GM12878 (cell line): Measurements from ENCODE around the gene EML5. TPM values are rescaled to one million over a fixed set of nuclear protein-coding genes. Genes with fewer than 3 reads are reported as not detected.

Source experiments
- ATAC-seq: fragments of 200-7000 bp; cut with Tn5 transposase; 3 replicates; pipeline ENCODE4 v1.9.1; 2020; ENCODE audit warnings: mild to moderate bottlenecking, moderate library complexity
- BruUV-seq: library from RNA; stranded (reverse); fragments of 400-500 nt; replicated peaks from 2 replicates; lab custom pipeline; 2021; lab: Mats Ljungman, UMichigan
- CTCF ChIA-PET: fragments of 300-600 bp; sonication (Branson Sonifier 250); formaldehyde crosslinking; extraction: SDS; loops from one replicate; lab custom pipeline; 2021; ENCODE audit warnings: inconsistent platforms; lab: Yijun Ruan, JAX
- POLR2A ChIA-PET: fragments of 350-600 bp; formaldehyde crosslinking; extraction: SDS; loops from one replicate; lab custom pipeline; 2021; ENCODE audit warnings: inconsistent platforms; lab: Charles Lee
- RAD21 ChIA-PET: fragments of 300-600 bp; sonication (Branson Sonifier 250); formaldehyde crosslinking; loops from one replicate; lab custom pipeline; 2023; ENCODE audit warnings: antibody characterized with exemption; ENCODE audit not compliant: unreplicated experiment; lab: Charles Lee
- SMC1A ChIA-PET: fragments of 300-600 bp; sonication (Branson Sonifier 250); formaldehyde crosslinking; loops from one replicate; lab custom pipeline; 2023; ENCODE audit not compliant: unreplicated experiment, uncharacterized antibody; lab: Charles Lee
- DNase-seq: peaks from one replicate; pipeline ENCODE4 v3.0.0-alpha.2; 2011; ENCODE audit warnings: low read depth, low spot score
- FAIRE-seq: peaks from 3 replicates; lab custom pipeline; 2011; peaks lifted over from hg19 to GRCh38; lab: Jason Lieb, UNC
- H2AFZ ChIP-seq: 2 replicates; pipeline ENCODE4 v1.6.0; 2011; ENCODE audit warnings: low read depth, low read length, control low read depth; ENCODE audit not compliant: control insufficient read depth
- H3K27ac ChIP-seq: 2 replicates; pipeline ENCODE4 v1.5.1; 2011; ENCODE audit warnings: control low read depth; ENCODE audit not compliant: control insufficient read depth, insufficient read depth
- H3K27me3 ChIP-seq, 2 experiments: replicated peaks in 1 of 2; 2 replicates each; pipeline versions ENCODE4 v1.6.0 to v1.6.1; 2011; ENCODE audit warnings: low read length in 1 of 2; ENCODE audit not compliant: control insufficient read depth in 2 of 2, insufficient read depth in 2 of 2
- H3K36me3 ChIP-seq, 2 experiments: 2 replicates each; pipeline ENCODE4 v1.5.1; 2011; ENCODE audit warnings: low read length in 1 of 2; ENCODE audit not compliant: control insufficient read depth in 2 of 2, insufficient read depth in 2 of 2
- H3K4me1 ChIP-seq: 2 replicates; pipeline ENCODE4 v1.6.1; 2011; ENCODE audit warnings: mild to moderate bottlenecking, low read length, moderate library complexity, mixed read lengths; ENCODE audit not compliant: control insufficient read depth, insufficient read depth
- H3K4me2 ChIP-seq: 2 replicates; pipeline ENCODE4 v1.6.0; 2011; ENCODE audit warnings: control low read depth; ENCODE audit not compliant: control insufficient read depth, insufficient read depth
- H3K4me3 ChIP-seq: fragments of 200-600 bp; sonication (generic); 2 replicates; pipeline ENCODE4 v1.5.1; 2016
- H3K79me2 ChIP-seq: 2 replicates; pipeline ENCODE4 v1.6.0; 2011; ENCODE audit warnings: low read length; ENCODE audit not compliant: control insufficient read depth, insufficient read depth
- H3K9ac ChIP-seq: 2 replicates; pipeline ENCODE4 v1.8.0; 2011; ENCODE audit warnings: low read length, control low read depth, mixed read lengths; ENCODE audit not compliant: control insufficient read depth, insufficient read depth
- H3K9me3 ChIP-seq: replicated peaks from 3 replicates; pipeline ENCODE4 v1.5.1; 2011; ENCODE audit warnings: mild to moderate bottlenecking, low read length; ENCODE audit not compliant: control insufficient read depth, insufficient read depth
- H4K20me1 ChIP-seq: 2 replicates; pipeline ENCODE4 v1.6.0; 2011; ENCODE audit not compliant: control insufficient read depth, insufficient read depth
- CUX1 ChIP-seq: IDR thresholded peaks from 2 replicates; pipeline ENCODE4 v1.6.1; 2012; ENCODE audit warnings: improper control_type of control experiment, low read depth, low read length; ENCODE audit not compliant: insufficient replicate concordance
- PRDM15 ChIP-seq: fragments of 450-650 bp; formaldehyde crosslinking; IDR thresholded peaks from 2 replicates; pipeline ENCODE4 v1.4.0; 2020; ENCODE audit warnings: mild to moderate bottlenecking, moderate library complexity
- WGBS: methylation state at CpG from one replicate; pipeline ENCODE4 v1.1.6; 2016; ENCODE audit warnings: low lambda C conversion rate; ENCODE audit not compliant: insufficient replicate concordance, insufficient coverage; ENCODE audit errors: missing lambda C conversion rate; 5-methylcytosine and 5-hydroxymethylcytosine counted together
- in situ Hi-C: fragments of 300-500 bp; cut with MboI; formaldehyde crosslinking; loops from 9 replicates; pipeline ENCODE4 v1.14.3; 2018; ENCODE audit warnings: mixed read lengths
- intact Hi-C: fragments of 100-400 bp; cut with micrococcal nuclease; formaldehyde crosslinking; loops from one replicate; pipeline ENCODE4 v1.14.2; 2022; ENCODE audit not compliant: unreplicated experiment
- polyA plus RNA-seq, 11 experiments: library from polyadenylated mRNA; depleted of rRNA in 4 of 11; unstranded in 6 of 11; stranded (reverse) in 5 of 11; fragments of >200 nt; fragmentation: Nextera tagmentation in 4 of 11; fragmentation: Illumina TruSeq in 1 of 11; extraction: Ambion mirVana in 4 of 11; extraction: Trizol in 1 of 11; gene quantifications; 1 replicate in 1 of 11; 2 replicates in 10 of 11; pipeline versions ENCODE4 v1.2.1 to v1.2.3, GENCODE V29; 2011 to 2016; ENCODE audit warnings: inconsistent platforms in 2 of 11, missing spikeins in 2 of 11, low read depth in 1 of 11
- total RNA-seq, 4 experiments: library from RNA; depleted of rRNA in 3 of 4; stranded (reverse); fragments of >200 nt in 3 of 4; fragmentation: Illumina TruSeq in 1 of 4; extraction: Trizol in 1 of 4; gene quantifications; 2 replicates each; pipeline versions ENCODE4 v1.2.1 to v1.2.3, GENCODE V29; 2013 to 2021

EML5 gene
- total and polyA plus RNA-seq, 10 of the 15 experiments (the other 5 are each of a cell fraction or from before 2014, with no cell fraction given), result 0.08 to 0.35 (median 0.22) TPM; not detected in 1

- TF ChIP-seq CUX1 (no peak), PRDM15 (CRISPR knock-in tag) (no peak)
- TF ChIP-seq, all 136 proteins: peak for 0
- Histone ChIP-seq H3K27me3 (no peaks in the 10 kb centered on the region), H2AFZ (no peak overlapping the region), H3K79me2 (no peaks in the 10 kb centered on the region), H3K9ac (no peak overlapping the region), H3K4me2 (no peak overlapping the region), H3K27ac (no peak overlapping the region), H3K9me3 (no peaks in the 10 kb centered on the region), H4K20me1 (no peaks in the 10 kb centered on the region), H3K36me3 (no peaks in the 10 kb centered on the region), H3K4me1 (no peaks in the 10 kb centered on the region), H3K4me3 (no peak overlapping the region)
- DNase-seq (no peak), ATAC-seq (no peak), FAIRE-seq (no peak)
- no TSS peak for BruUV-seq
- POLR2A ChIA-PET, result no interaction called here
- in situ Hi-C loops, result no loop called here
- SMC1A ChIA-PET, result no interaction called here
- intact Hi-C loops, result no loop called here
- WGBS, result 95% methylated on average over 5 of the region's 5 CpGs
- CTCF ChIA-PET, result interaction anchor here (1.4 to 2.6 kb wide), 2 partner anchors 16 to 173 kb away, joined by 3 to 8 read pairs; no protein-coding TSS in a partner anchor
- RAD21 ChIA-PET, result no interaction called here
These were observed 48.2 kb upstream of the EML5 start for GRCh38 chr14:88840926-88841325.
